Left lung (tissue), 10 donors: ENCODE results near the gene ATRX. TPM values are rescaled to one million over a fixed set of nuclear protein-coding genes. Genes with fewer than 3 reads are reported as not detected.
A peak's percentile ranks its signal among the peaks of the same experiment; 100 is the strongest.
"Not testable (repeated sequence)": the region's sequence is repeated elsewhere in the genome, so short reads cannot be mapped to it uniquely, and the experiment has no call there.

ENCODE experiments used
- ATAC-seq: fragments of 200-7000 bp; cut with Tn5 transposase; one replicate; pipeline ENCODE4 v1.9.1; 2020; ENCODE audit warnings: moderate library complexity
- DNase-seq, 4 donors: peaks; one replicate each; pipeline ENCODE4 v3.0.0-alpha.2; 2013 to 2020
- H3K27ac ChIP-seq, 2 donors: fragments of 200-600 bp; sonication (generic) in 1 of 2; one replicate each; pipeline versions ENCODE4 v1.5.0 to v1.8.0; 2020 to 2021
- H3K27me3 ChIP-seq, 2 donors: fragments of 200-600 bp; sonication (generic) in 1 of 2; one replicate each; pipeline versions ENCODE4 v1.5.0 to v1.8.0; 2020 to 2021
- H3K36me3 ChIP-seq, 2 donors: fragments of 200-600 bp; sonication (generic) in 1 of 2; one replicate each; pipeline versions ENCODE4 v1.5.0 to v1.8.0; 2020 to 2021
- H3K4me1 ChIP-seq, 2 donors: fragments of 200-600 bp; one replicate each; pipeline ENCODE4 v1.8.0; 2021
- H3K4me3 ChIP-seq, 2 donors: fragments of 200-600 bp; sonication (generic) in 1 of 2; one replicate each; pipeline versions ENCODE4 v1.5.0 to v1.8.0; 2020 to 2021; ENCODE audit warnings: mild to moderate bottlenecking in 1 of 2
- H3K9me3 ChIP-seq, 2 donors: fragments of 200-600 bp; sonication (generic) in 1 of 2; one replicate each; pipeline versions ENCODE4 v1.5.0 to v1.8.0; 2020 to 2021
- intact Hi-C, 2 donors: fragments of 100-400 bp; cut with DNase I; formaldehyde crosslinking; loops; one replicate each; pipeline versions ENCODE4 v1.11.2 to v1.14.2; 2022
- polyA plus RNA-seq, 6 donors: library from polyadenylated mRNA; unstranded; fragments of 120-200 nt; gene quantifications; one replicate each; pipeline ENCODE4 v1.2.1, GENCODE V29; 2013; ENCODE audit not compliant: insufficient read length in 6 of 6
- total RNA-seq, 2 donors: library from RNA; stranded (reverse); fragmentation: NEBNext Ultra II Directional; extraction: Animal tissue kit (Norgen Biotek cat#: 25700); gene quantifications; one replicate each; pipeline ENCODE4 v1.2.1, GENCODE V29; 2021
- TF ChIP-seq, protein P1 (sequence below), 2 donors: fragments of 200-600 bp; sonication (generic) in 1 of 2; IDR thresholded peaks; one replicate each; pipeline versions ENCODE4 v1.5.0 to v1.8.0; 2021; ENCODE audit warnings: antibody characterized with exemption in 2 of 2
- donor health status: DM: no; HTN: yes; CAD: no.
- donor health status: DM: no; HTN: no; CAD: no.

ATRX gene
- total and polyA plus RNA-seq, 8 donors: 72.0 to 115 (median 92.9) TPM

DNA sequence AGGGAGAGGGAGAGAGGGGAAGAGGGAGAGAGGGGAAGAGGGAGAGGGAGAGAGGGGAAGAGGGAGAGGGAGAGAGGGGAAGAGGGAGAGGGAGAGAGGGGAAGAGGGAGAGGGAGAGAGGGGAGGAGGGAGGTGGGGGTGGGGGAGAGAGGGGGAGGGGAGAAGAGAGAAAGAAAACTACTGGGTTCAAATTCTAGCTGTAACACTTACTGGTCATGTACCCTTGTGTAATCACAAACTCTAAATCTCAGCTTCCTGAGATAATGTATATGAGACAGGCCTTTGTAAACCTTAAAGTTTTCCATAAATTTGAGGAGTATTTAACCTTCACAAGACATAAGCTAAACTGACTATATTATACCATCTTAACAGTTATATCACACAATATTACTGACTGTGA, 229.7 kb downstream of the ATRX start:
- peaks cover 0 to 2% of the 10 kb centered on the region in 2 donors for H3K27me3 ChIP-seq
- no peaks in the 10 kb centered on the region for H3K36me3 ChIP-seq
- H3K4me1 ChIP-seq: no peaks in the 10 kb centered on the region
- intact Hi-C loops: no loop called here
- no peak overlapping the region for H3K27ac ChIP-seq
- H3K9me3 ChIP-seq: no peaks in the 10 kb centered on the region
- no peak overlapping the region for H3K4me3 ChIP-seq
- ATAC-seq: no peak
- DNase-seq: no peak
- TF ChIP-seq, protein P1, sequence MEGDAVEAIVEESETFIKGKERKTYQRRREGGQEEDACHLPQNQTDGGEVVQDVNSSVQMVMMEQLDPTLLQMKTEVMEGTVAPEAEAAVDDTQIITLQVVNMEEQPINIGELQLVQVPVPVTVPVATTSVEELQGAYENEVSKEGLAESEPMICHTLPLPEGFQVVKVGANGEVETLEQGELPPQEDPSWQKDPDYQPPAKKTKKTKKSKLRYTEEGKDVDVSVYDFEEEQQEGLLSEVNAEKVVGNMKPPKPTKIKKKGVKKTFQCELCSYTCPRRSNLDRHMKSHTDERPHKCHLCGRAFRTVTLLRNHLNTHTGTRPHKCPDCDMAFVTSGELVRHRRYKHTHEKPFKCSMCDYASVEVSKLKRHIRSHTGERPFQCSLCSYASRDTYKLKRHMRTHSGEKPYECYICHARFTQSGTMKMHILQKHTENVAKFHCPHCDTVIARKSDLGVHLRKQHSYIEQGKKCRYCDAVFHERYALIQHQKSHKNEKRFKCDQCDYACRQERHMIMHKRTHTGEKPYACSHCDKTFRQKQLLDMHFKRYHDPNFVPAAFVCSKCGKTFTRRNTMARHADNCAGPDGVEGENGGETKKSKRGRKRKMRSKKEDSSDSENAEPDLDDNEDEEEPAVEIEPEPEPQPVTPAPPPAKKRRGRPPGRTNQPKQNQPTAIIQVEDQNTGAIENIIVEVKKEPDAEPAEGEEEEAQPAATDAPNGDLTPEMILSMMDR (IDR thresholded peaks at IDR 0.05): no peak

DNA sequence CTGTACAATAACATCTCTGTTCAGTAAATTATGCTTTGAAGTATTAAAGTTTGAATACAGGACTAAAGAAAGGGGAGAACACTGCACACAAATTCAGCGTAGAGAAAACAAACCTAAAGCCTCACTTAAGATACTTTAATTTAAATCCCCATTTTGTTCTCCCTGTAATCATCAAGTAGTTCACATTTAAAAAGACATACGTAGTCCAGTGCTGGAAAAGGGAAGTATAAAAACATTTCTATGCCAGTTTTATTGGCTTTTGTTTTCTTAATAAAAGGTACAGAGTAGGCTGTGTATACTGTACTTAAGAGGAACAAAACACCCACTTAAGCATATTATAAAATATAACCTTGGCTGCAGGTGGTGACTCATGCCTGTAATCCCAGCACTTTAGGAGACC, 237.3 kb downstream of the ATRX start:
- Histone ChIP-seq H3K27ac (no peak overlapping the region), H3K4me3 (no peak overlapping the region), H3K27me3 (no peaks in the 10 kb centered on the region), H3K36me3 (no peaks in the 10 kb centered on the region), H3K4me1 (no peaks in the 10 kb centered on the region), H3K9me3 (no peaks in the 10 kb centered on the region)
- DNase-seq: no peak
- ATAC-seq: no peak
- TF ChIP-seq, protein P1 (IDR thresholded peaks at IDR 0.05): no peak
- intact Hi-C loops: no loop called here

DNA sequence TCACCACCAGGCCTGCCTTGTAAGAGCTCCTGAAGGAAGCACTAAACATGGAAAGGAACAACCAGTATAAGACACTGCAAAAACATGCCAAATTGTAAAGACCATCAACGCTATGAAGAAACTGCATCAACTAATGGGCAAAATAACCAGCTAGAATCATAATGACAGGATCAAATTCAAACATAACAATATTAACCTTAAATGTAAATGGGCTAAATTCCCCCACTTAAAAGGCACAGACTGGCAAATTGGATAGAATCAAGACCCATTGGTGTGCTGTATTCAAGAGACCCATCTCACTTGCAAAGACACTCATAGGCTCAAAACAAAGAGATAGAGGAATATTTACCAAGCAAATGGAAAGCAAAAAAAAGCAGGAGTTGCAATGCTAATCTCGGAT, 246.2 kb downstream of the ATRX start:
- H3K36me3 ChIP-seq, H3K27me3 ChIP-seq, H3K27ac ChIP-seq, H3K4me1 ChIP-seq, DNase-seq, intact Hi-C loops, H3K4me3 ChIP-seq, ATAC-seq, H3K9me3 ChIP-seq: not testable (repeated sequence)

DNA sequence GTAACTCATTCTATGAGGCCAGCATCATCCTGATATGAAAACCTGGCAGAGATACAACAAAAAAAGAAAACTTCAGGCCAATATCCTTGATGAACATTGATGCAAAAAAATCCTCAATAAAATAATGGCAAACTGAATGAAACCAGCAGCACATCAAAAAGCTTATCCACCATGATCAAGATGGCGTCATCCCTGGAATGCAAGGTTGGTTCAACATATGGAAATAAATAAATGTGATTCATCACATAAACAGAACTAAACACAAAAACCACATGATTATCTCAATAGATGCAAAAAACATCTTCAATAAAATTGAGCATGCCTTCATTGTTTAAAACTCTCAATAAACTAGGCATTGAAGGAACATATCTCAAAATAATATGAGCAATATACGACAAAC, 254.8 kb downstream of the ATRX start:
- DNase-seq, intact Hi-C loops, H3K9me3 ChIP-seq, H3K27ac ChIP-seq, H3K4me1 ChIP-seq, H3K27me3 ChIP-seq, H3K4me3 ChIP-seq, H3K36me3 ChIP-seq, ATAC-seq: not testable (repeated sequence)

DNA sequence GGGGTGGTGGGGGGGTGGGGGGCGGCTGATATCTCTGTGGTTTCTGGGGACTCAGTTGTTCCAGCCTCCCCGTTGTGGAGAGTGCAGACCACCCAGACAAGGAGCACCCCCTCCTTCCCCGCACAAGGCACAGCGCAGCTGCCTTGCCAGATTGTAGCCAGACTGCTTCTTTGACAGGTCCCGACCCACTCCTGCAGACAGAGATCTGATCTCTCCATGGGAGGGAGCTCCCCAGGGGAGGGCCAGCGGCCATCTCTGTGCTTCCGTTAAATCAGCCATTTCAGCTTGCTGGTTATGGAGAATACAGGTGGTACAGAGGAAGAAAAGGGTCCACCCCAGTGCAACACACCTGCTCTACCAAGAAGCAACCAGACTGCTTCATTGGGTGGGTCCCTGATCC, 258.0 kb downstream of the ATRX start:
- DNase-seq (no peak), ATAC-seq (no peak)
- no peak overlapping the region for H3K27ac ChIP-seq
- H3K36me3 ChIP-seq: no peaks in the 10 kb centered on the region
- H3K27me3 ChIP-seq: no peaks in the 10 kb centered on the region
- TF ChIP-seq, protein P1 (IDR thresholded peaks at IDR 0.05): no peak
- no peak overlapping the region for H3K4me3 ChIP-seq
- peaks cover 0 to 7% of the 10 kb centered on the region in 2 donors for H3K9me3 ChIP-seq
- no peaks in the 10 kb centered on the region for H3K4me1 ChIP-seq
- intact Hi-C loops: no loop called here

DNA sequence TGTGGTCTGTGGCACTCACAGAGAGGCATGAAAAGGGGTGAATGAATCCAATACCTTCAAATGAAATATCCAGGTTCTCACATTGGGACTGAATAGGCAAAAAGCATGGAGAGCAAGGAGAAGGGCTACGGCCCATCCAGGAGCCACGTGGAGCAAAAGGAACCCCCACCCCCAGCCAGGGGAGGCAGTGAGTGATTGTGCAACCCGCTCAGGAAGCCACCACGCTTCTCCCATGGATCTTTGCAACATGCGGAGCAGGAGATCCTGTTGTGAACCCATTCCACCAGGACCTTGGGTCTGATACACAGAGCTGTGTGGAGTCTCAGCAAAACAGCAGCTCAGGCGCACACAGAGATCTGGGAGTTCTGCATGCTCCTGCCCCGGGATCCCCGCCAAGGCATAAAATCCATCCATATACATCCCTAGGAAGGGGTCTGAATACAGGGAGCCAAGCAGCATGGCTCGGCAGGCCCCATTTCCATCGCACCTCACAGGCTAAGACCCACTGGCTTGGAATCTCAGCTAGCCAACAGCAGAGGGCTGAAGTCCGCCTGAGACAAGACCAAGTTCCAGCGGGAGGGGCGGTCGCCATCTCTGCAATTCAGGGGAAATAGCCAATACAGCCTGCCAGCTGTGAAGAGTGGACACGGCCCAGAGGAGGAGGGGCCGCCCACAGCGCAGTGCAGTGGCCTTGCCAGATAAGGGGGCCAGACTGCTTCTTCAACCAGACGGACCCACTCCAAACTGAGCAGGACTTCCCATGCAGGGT, 258.6 kb downstream of the ATRX start:
- Histone ChIP-seq H3K4me3 (no peak overlapping the region), H3K9me3 (peaks cover 0 to 7% of the 10 kb centered on the region in 2 donors), H3K27ac (no peak overlapping the region), H3K27me3 (no peaks in the 10 kb centered on the region), H3K4me1 (no peaks in the 10 kb centered on the region), H3K36me3 (peaks cover 0 to 4% of the 10 kb centered on the region in 2 donors)
- intact Hi-C loops: no loop called here
- TF ChIP-seq, protein P1 (IDR thresholded peaks at IDR 0.05): no peak
- peak in 2 of 4 donors; percentile 46 to 80 for DNase-seq
- ATAC-seq: peak; percentile 60
